Panc1 (cell line): ENCODE data around the gene STK31. TPM values are rescaled to one million over a fixed set of nuclear protein-coding genes. Genes with fewer than 3 reads are reported as not detected.
"Not testable (repeated sequence)": the region's sequence is repeated elsewhere in the genome, so short reads cannot be mapped to it uniquely, and the experiment has no call there.

Source experiments
- ATAC-seq: fragments of 200-7000 bp; cut with Tn5 transposase; 2 replicates; pipeline ENCODE4 v1.9.1; 2020; ENCODE audit warnings: mild to moderate bottlenecking, moderate library complexity
- BruUV-seq: library from RNA; stranded (reverse); fragments of 400-500 nt; replicated peaks from 2 replicates; lab custom pipeline; 2021; lab: Mats Ljungman, UMichigan
- CTCF ChIA-PET: fragments of 300-600 bp; sonication (Branson Sonifier 250); formaldehyde crosslinking; loops from one replicate; lab custom pipeline; 2022; ENCODE audit warnings: antibody characterized with exemption; lab: Charles Lee
- POLR2A ChIA-PET: fragments of 300-600 bp; sonication (Branson Sonifier 250); formaldehyde crosslinking; loops from one replicate; lab custom pipeline; 2022; ENCODE audit warnings: antibody characterized with exemption; lab: Charles Lee
- DNase-seq: peaks from one replicate; pipeline ENCODE4 v3.0.0-alpha.2; 2010; ENCODE audit warnings: low read depth, low spot score
- H3K27ac ChIP-seq: 2 replicates; pipeline ENCODE4 v1.5.1; 2011; ENCODE audit warnings: mild to moderate bottlenecking, low read length, inconsistent platforms
- H3K27me3 ChIP-seq: fragments of 200-500 bp; sonication (Bioruptor generic); 2 replicates; pipeline ENCODE4 v1.6.0; 2014; ENCODE audit warnings: low read length, inconsistent platforms; ENCODE audit not compliant: control insufficient read depth, insufficient read depth
- H3K36me3 ChIP-seq: fragments of 200-500 bp; sonication (Bioruptor generic); 2 replicates; pipeline ENCODE4 v1.5.1; 2014; ENCODE audit warnings: inconsistent platforms, mild to moderate bottlenecking, low read length, moderate library complexity; ENCODE audit not compliant: control insufficient read depth, insufficient read depth
- H3K4me1 ChIP-seq: 2 replicates; pipeline ENCODE4 v1.5.1; 2011; ENCODE audit warnings: inconsistent platforms, mild to moderate bottlenecking, low read length, moderate library complexity; ENCODE audit not compliant: control insufficient read depth, insufficient read depth
- H3K4me3 ChIP-seq, 2 experiments: 2 replicates each; pipeline ENCODE4 v1.5.1; 2011 to 2012; ENCODE audit warnings: low read depth in 2 of 2, low read length in 2 of 2, mild to moderate bottlenecking in 2 of 2, inconsistent platforms in 1 of 2, moderate library complexity in 1 of 2
- H3K9me3 ChIP-seq: fragments of 200-500 bp; sonication (Bioruptor generic); 2 replicates; pipeline ENCODE4 v1.5.1; 2014; ENCODE audit warnings: low read depth, mild to moderate bottlenecking, inconsistent platforms, low read length, moderate library complexity; ENCODE audit not compliant: control insufficient read depth, insufficient read depth
- POLR2AphosphoS5 ChIP-seq: IDR thresholded peaks from 2 replicates; pipeline ENCODE4 v1.6.1; 2012; ENCODE audit warnings: mild to moderate bottlenecking, low read depth, low read length, moderate library complexity
- SIN3A ChIP-seq: IDR thresholded peaks from 2 replicates; pipeline ENCODE4 v1.6.1; 2012; ENCODE audit warnings: low read depth, mild to moderate bottlenecking, low read length, moderate library complexity, borderline replicate concordance; ENCODE audit not compliant: insufficient read depth
- TCF7L2 ChIP-seq: IDR thresholded peaks from 2 replicates; pipeline ENCODE4 v1.6.1; 2011; ENCODE audit warnings: mild to moderate bottlenecking, low read depth, low read length, inconsistent platforms
- in situ Hi-C: cut with HindIII; loops from 2 replicates; pipeline ENCODE4 v1.10.0; 2016; ENCODE audit warnings: low sequenced_read_pairs, low pct_unique_long_range_greater_than_20kb
- intact Hi-C: fragments of 100-400 bp; cut with micrococcal nuclease; formaldehyde crosslinking; loops from one replicate; pipeline ENCODE4 v1.10.0; 2022; ENCODE audit not compliant: unreplicated experiment
- total RNA-seq: library from RNA; stranded (reverse); gene quantifications from one replicate; pipeline ENCODE4 v1.2.1, GENCODE V29; 2021; ENCODE audit not compliant: unreplicated experiment
- TF ChIP-seq, protein P1 (sequence below): fragments of 450-650 bp; IDR thresholded peaks from 2 replicates; pipeline ENCODE4 v1.5.1; 2017; ENCODE audit warnings: mild to moderate bottlenecking
- TF ChIP-seq, protein P2 (sequence below), 2 experiments: IDR thresholded peaks; 2 replicates each; pipeline ENCODE4 v1.6.1; 2011 to 2012; ENCODE audit warnings: low read depth in 2 of 2, control low read depth in 1 of 2, low read length in 1 of 2, mild to moderate bottlenecking in 1 of 2, moderate library complexity in 1 of 2; ENCODE audit not compliant: insufficient read depth in 1 of 2

The STK31 gene
- total RNA-seq, 1 experiment from 2014 or later: 1.0 TPM

DNA sequence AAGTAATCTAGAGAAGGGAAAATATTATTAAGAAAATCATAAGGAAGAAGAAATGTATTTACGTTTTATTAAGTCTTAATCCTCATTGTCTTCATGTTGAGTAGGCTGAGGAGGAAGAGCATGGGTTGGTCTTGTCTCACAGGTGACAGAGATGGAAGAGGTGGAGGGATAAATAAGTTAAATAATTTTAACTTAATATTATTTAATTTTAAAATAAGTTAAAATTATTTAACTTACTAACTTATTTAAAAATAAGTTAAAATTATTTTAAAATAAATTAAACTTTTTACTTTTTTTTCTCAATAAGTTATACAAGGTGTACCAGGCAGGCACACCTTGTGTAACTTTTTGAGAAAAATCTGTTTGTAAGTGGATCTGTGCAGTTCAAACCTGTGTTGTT is 36.6 kb downstream of the STK31 start:
- DNase-seq (no peak), ATAC-seq (no peak)
- ChIA-PET POLR2A (no interaction called here), CTCF (no interaction called here)
- H3K36me3 ChIP-seq: no peaks in the 10 kb centered on the region
- in situ Hi-C loops (no loop called here), intact Hi-C loops (no loop called here)
- no peaks in the 10 kb centered on the region for H3K27me3 ChIP-seq
- H3K27ac ChIP-seq: no peak overlapping the region
- no TSS peak for BruUV-seq
- TF ChIP-seq POLR2AphosphoS5 (no peak), SIN3A (no peak), TCF7L2 (no peak)
- TF ChIP-seq, protein P1, sequence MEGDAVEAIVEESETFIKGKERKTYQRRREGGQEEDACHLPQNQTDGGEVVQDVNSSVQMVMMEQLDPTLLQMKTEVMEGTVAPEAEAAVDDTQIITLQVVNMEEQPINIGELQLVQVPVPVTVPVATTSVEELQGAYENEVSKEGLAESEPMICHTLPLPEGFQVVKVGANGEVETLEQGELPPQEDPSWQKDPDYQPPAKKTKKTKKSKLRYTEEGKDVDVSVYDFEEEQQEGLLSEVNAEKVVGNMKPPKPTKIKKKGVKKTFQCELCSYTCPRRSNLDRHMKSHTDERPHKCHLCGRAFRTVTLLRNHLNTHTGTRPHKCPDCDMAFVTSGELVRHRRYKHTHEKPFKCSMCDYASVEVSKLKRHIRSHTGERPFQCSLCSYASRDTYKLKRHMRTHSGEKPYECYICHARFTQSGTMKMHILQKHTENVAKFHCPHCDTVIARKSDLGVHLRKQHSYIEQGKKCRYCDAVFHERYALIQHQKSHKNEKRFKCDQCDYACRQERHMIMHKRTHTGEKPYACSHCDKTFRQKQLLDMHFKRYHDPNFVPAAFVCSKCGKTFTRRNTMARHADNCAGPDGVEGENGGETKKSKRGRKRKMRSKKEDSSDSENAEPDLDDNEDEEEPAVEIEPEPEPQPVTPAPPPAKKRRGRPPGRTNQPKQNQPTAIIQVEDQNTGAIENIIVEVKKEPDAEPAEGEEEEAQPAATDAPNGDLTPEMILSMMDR: no peak
- TF ChIP-seq, protein P2, sequence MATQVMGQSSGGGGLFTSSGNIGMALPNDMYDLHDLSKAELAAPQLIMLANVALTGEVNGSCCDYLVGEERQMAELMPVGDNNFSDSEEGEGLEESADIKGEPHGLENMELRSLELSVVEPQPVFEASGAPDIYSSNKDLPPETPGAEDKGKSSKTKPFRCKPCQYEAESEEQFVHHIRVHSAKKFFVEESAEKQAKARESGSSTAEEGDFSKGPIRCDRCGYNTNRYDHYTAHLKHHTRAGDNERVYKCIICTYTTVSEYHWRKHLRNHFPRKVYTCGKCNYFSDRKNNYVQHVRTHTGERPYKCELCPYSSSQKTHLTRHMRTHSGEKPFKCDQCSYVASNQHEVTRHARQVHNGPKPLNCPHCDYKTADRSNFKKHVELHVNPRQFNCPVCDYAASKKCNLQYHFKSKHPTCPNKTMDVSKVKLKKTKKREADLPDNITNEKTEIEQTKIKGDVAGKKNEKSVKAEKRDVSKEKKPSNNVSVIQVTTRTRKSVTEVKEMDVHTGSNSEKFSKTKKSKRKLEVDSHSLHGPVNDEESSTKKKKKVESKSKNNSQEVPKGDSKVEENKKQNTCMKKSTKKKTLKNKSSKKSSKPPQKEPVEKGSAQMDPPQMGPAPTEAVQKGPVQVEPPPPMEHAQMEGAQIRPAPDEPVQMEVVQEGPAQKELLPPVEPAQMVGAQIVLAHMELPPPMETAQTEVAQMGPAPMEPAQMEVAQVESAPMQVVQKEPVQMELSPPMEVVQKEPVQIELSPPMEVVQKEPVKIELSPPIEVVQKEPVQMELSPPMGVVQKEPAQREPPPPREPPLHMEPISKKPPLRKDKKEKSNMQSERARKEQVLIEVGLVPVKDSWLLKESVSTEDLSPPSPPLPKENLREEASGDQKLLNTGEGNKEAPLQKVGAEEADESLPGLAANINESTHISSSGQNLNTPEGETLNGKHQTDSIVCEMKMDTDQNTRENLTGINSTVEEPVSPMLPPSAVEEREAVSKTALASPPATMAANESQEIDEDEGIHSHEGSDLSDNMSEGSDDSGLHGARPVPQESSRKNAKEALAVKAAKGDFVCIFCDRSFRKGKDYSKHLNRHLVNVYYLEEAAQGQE (IDR thresholded peaks at IDR 0.05; ENCODE audit: insufficient read depth in 1 of 2, low read depth in 2 of 2, low read length in 1 of 2): no peak
- H3K9me3 ChIP-seq: peaks cover 4% of the 10 kb centered on the region; the same call in 1 of the 2 replicates
- no peaks in the 10 kb centered on the region for H3K4me1 ChIP-seq
- H3K4me3 ChIP-seq: no peak overlapping the region

DNA sequence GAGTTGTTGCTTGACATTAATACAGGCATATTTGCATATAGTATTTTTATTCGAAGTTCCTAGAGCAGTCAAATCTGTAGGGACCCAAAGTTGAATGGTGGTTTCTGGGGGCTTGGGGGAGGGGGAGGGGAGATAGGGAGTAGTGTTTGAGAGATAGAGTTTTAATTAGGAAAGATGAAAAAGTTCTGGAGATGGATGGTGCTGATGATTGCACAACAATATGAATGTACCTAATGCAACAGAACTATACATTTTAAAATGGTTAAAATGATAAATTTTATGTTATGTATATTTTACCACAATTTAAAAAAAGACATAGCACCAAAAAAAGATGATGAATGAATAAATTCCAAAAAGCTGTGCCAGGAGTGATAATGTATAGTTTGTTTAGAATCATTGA is 41.8 kb downstream of the STK31 start:
- TF ChIP-seq POLR2AphosphoS5 (no peak), TCF7L2 (no peak), SIN3A (no peak)
- TF ChIP-seq, protein P1: no peak
- TF ChIP-seq, protein P2 (IDR thresholded peaks at IDR 0.05; ENCODE audit: insufficient read depth in 1 of 2, low read depth in 2 of 2, low read length in 1 of 2): no peak
- no peaks in the 10 kb centered on the region for H3K4me1 ChIP-seq
- no peaks in the 10 kb centered on the region for H3K27me3 ChIP-seq
- no peak overlapping the region for H3K27ac ChIP-seq
- intact Hi-C loops (no loop called here), in situ Hi-C loops (no loop called here)
- H3K9me3 ChIP-seq: no peaks in the 10 kb centered on the region
- no peak for DNase-seq
- no peak overlapping the region for H3K4me3 ChIP-seq
- no TSS peak for BruUV-seq
- CTCF ChIA-PET: no interaction called here
- no peak for ATAC-seq
- H3K36me3 ChIP-seq: no peaks in the 10 kb centered on the region
- POLR2A ChIA-PET: no interaction called here

DNA sequence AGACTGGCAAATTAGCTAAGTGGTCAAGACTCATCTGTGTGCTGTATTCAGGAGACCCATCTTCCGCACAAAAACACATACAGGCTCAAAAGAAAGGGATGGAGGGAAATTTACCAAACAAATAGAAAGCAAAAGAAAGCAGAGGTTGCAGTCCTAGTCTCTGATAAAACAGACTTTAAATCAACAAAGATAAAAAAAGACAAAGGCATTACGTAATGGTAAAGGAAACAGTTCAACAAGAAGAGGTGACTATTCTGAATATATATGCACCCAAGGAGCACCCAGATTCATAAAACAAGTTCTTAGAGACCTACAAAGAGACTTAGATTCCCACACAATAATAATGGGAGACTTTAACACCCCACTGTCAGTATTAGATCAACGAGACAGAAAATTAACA is 48.8 kb downstream of the STK31 start:
- H3K4me3 ChIP-seq, H3K27me3 ChIP-seq, CTCF ChIA-PET, DNase-seq, ATAC-seq, in situ Hi-C loops, H3K9me3 ChIP-seq, intact Hi-C loops, H3K36me3 ChIP-seq, BruUV-seq: not testable (repeated sequence)
- Histone ChIP-seq H3K27ac (peak overlapping the region; percentile 86; the same call in 1 of the 2 replicates), H3K4me1 (peaks cover 18% of the 10 kb centered on the region)
- POLR2A ChIA-PET: interaction anchor here (0.8 kb wide), 1 partner anchor 46 kb away, joined by 3 read pairs; no protein-coding TSS in a partner anchor
